T-helper 2 cell treated with Interferon-gamma antibody and Interleukin-4, amounts not matched to agents 5 μg/mL and 100 μg/mL, for 36 hours (primary cell): ENCODE results near the gene NAA10.

Source experiments
- DNase-seq: peaks from one replicate; pipeline ENCODE4 v3.0.0; 2021; ENCODE audit warnings: low spot score
- H3K27ac Mint-ChIP-seq: one replicate; pipeline ENCODE4 v1.8.0; 2021; ENCODE audit warnings: mild to moderate bottlenecking, mixed read lengths
- H3K27me3 Mint-ChIP-seq: one replicate; pipeline ENCODE4 v1.8.0; 2021; ENCODE audit warnings: low read depth, mixed read lengths
- H3K36me3 Mint-ChIP-seq: one replicate; pipeline ENCODE4 v1.8.0; 2021; ENCODE audit warnings: low read depth, mixed read lengths
- H3K4me1 Mint-ChIP-seq: one replicate; pipeline ENCODE4 v1.8.0; 2021; ENCODE audit warnings: low read depth, mixed read lengths
- H3K4me3 Mint-ChIP-seq: one replicate; pipeline ENCODE4 v1.8.0; 2022; ENCODE audit warnings: mild to moderate bottlenecking, moderate library complexity, mixed read lengths
- H3K9me3 Mint-ChIP-seq: one replicate; pipeline ENCODE4 v1.8.0; 2021; ENCODE audit warnings: mixed read lengths

The NAA10 gene

DNA sequence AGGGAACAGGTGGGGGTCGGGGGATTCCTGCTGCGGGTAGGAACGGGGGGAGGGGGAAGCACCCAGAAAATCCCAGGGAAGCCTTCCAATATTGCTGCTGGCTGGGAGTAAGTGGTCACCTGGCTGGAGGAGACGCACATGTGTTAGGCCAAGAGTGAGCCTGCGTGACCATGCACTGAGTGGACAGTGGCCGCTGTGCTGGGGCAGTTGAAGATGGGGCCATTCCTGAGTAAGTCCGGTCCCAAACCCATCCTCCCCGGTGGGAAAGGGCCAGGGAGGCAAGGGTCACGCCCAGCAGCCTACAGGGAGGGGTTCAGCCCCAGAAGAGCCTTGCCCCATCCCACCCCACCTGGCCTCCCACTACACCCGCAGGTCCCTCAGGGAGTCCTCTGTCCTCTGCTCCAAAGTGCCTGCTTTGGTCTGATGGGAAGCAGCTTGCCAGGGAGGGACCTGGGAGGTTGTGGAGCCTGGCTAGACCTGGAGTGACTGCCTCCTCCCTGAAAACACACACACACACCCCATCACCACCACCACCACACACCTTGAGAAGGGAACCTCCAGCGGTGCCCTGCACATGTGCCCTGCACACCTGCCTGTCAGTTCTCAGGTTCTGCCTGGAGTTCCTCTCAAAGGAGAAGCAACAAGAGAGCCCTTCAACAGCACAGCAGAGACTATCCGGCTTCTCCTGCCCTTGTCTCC, 54.9 kb downstream of the NAA10 start:
- Mint-ChIP-seq H3K9me3 (no peaks in the 10 kb centered on the region), H3K4me1 (peaks cover 16% of the 10 kb centered on the region), H3K36me3 (no peaks in the 10 kb centered on the region), H3K4me3 (no peak overlapping the region), H3K27ac (no peak overlapping the region), H3K27me3 (peaks cover 24% of the 10 kb centered on the region)
- no peak for DNase-seq
